GM21737 (cell line): Measurements from ENCODE around the gene DNER.

Source experiments
- ATAC-seq: cut with Tn5 transposase; IDR thresholded peaks from one replicate; pipeline ENCODE4 v1.9.1; 2021; ENCODE audit warnings: mild to moderate bottlenecking, moderate library complexity; ENCODE audit not compliant: unreplicated experiment

The DNER gene

GRCh38 chr2:229445501-229446211 is 268.7 kb downstream of the DNER start:
- ATAC-seq: no peak

GRCh38 chr2:229445019-229445418 is 269.3 kb downstream of the DNER start:
- no peak for ATAC-seq

GRCh38 chr2:229443546-229444268 is 270.6 kb downstream of the DNER start:
- ATAC-seq: no peak

- ATAC-seq: no peak
Measured at GRCh38 chr2:229443141-229443540, 271.2 kb downstream of the DNER start.

- ATAC-seq: no peak
Measured at GRCh38 chr2:229438430-229439159, 275.8 kb downstream of the DNER start.

- no peak for ATAC-seq
Measured at GRCh38 chr2:229437467-229437866, 276.9 kb downstream of the DNER start.

GRCh38 chr2:229434187-229434586 is 280.2 kb downstream of the DNER start:
- no peak for ATAC-seq

- ATAC-seq: no peak
Measured at GRCh38 chr2:229433351-229433750, 281.0 kb downstream of the DNER start.

- ATAC-seq: no peak
Measured at GRCh38 chr2:229431327-229431954, 282.9 kb downstream of the DNER start.

- no peak for ATAC-seq
Measured at GRCh38 chr2:229429589-229429988, 284.8 kb downstream of the DNER start.

GRCh38 chr2:229426464-229426863 is 287.9 kb downstream of the DNER start:
- ATAC-seq: no peak

- no peak for ATAC-seq
Measured at GRCh38 chr2:229425598-229425997, 288.8 kb downstream of the DNER start.

- ATAC-seq: no peak
Measured at GRCh38 chr2:229422063-229422462, 292.3 kb downstream of the DNER start.

- ATAC-seq: no peak
Measured at GRCh38 chr2:229419158-229419557, 295.2 kb downstream of the DNER start.

- ATAC-seq: no peak
Measured at GRCh38 chr2:229417916-229418315, 296.4 kb downstream of the DNER start.

GRCh38 chr2:229417176-229417575 is 297.2 kb downstream of the DNER start:
- ATAC-seq: no peak

- no peak for ATAC-seq
Measured at GRCh38 chr2:229416116-229416694, 298.1 kb downstream of the DNER start.

- no peak for ATAC-seq
Measured at GRCh38 chr2:229414631-229415030, 299.7 kb downstream of the DNER start.

- no peak for ATAC-seq
Measured at GRCh38 chr2:229412686-229413085, 301.7 kb downstream of the DNER start.

- no peak for ATAC-seq
Measured at GRCh38 chr2:229410946-229411345, 303.4 kb downstream of the DNER start.

GRCh38 chr2:229410264-229410663 is 304.1 kb downstream of the DNER start:
- no peak for ATAC-seq
